ENCODE data around the gene HBG2. TPM values are rescaled to one million over a fixed set of nuclear protein-coding genes. Genes with fewer than 3 reads are reported as not detected.

Gene HBG2
- total and polyA plus RNA-seq, 10 of the 15 experiments (the other 5 are each of a cell fraction or from before 2014, with no cell fraction given) = 1.1 to 8.3 (median 2.9) TPM; not detected in 5

DNA sequence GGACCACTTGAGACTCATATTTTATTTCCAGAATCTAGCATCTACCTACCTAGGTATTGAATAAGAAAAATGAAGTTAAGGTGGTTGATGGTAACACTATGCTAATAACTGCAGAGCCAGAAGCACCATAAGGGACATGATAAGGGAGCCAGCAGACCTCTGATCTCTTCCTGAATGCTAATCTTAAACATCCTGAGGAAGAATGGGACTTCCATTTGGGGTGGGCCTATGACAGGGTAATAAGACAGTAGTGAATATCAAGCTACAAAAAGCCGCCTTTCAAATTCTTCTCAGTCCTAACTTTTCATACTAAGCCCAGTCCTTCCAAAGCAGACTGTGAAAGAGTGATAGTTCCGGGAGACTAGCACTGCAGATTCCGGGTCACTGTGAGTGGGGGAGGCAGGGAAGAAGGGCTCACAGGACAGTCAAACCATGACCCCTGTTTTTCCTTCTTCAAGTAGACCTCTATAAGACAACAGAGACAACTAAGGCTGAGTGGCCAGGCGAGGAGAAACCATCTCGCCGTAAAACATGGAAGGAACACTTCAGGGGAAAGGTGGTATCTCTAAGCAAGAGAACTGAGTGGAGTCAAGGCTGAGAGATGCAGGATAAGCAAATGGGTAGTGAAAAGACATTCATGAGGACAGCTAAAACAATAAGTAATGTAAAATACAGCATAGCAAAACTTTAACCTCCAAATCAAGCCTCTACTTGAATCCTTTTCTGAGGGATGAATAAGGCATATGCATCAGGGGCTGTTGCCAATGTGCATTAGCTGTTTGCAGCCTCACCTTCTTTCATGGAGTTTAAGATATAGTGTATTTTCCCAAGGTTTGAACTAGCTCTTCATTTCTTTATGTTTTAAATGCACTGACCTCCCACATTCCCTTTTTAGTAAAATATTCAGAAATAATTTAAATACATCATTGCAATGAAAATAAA lies 29.8 kb downstream of the HBG2 start:
- BruUV-seq (replicated peaks) = no TSS peak
- H3K4me1 ChIP-seq (ENCODE audit: control insufficient read depth, insufficient read depth, low read length) = no peaks in the 10 kb centered on the region
- no peaks in the 10 kb centered on the region for H4K20me1 ChIP-seq (ENCODE audit: control insufficient read depth, insufficient read depth)
- no peak for FAIRE-seq
- ChIA-PET SMC1A (ENCODE audit: uncharacterized antibody, unreplicated experiment) (no interaction called here), POLR2A (no interaction called here), RAD21 (ENCODE audit: unreplicated experiment) (interaction anchor here (0.6 kb wide), 1 partner anchor 155 kb away, joined by 3 read pairs; no protein-coding TSS in a partner anchor), CTCF (no interaction called here)
- no peak for DNase-seq (ENCODE audit: low read depth, low spot score)
- H3K4me2 ChIP-seq (ENCODE audit: control insufficient read depth, insufficient read depth) = no peak overlapping the region
- H3K27me3 ChIP-seq (replicated peaks in 1 of 2; ENCODE audit: control insufficient read depth in 2 of 2, insufficient read depth in 2 of 2, low read length in 1 of 2) = no peaks in the 10 kb centered on the region
- no peak overlapping the region for H3K27ac ChIP-seq (ENCODE audit: control insufficient read depth, insufficient read depth)
- no peaks in the 10 kb centered on the region for H3K9me3 ChIP-seq (replicated peaks; ENCODE audit: control insufficient read depth, insufficient read depth, low read length)
- H3K9ac ChIP-seq (ENCODE audit: control insufficient read depth, insufficient read depth, low read length) = no peak overlapping the region
- WGBS (ENCODE audit: insufficient coverage, insufficient replicate concordance, low lambda C conversion rate, missing lambda C conversion rate) = 25% methylated on average over 6 of the region's 6 CpGs
- no peak; the same call in 2 of the 3 replicates for ATAC-seq
- no peaks in the 10 kb centered on the region for H3K36me3 ChIP-seq (ENCODE audit: control insufficient read depth in 2 of 2, insufficient read depth in 2 of 2, low read length in 1 of 2)
- TF ChIP-seq, protein P1, sequence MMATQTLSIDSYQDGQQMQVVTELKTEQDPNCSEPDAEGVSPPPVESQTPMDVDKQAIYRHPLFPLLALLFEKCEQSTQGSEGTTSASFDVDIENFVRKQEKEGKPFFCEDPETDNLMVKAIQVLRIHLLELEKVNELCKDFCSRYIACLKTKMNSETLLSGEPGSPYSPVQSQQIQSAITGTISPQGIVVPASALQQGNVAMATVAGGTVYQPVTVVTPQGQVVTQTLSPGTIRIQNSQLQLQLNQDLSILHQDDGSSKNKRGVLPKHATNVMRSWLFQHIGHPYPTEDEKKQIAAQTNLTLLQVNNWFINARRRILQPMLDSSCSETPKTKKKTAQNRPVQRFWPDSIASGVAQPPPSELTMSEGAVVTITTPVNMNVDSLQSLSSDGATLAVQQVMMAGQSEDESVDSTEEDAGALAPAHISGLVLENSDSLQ (IDR thresholded peaks at IDR 0.05) = no peak
- no peak for TF ChIP-seq SMAD5 (IDR thresholded peaks at IDR 0.05; ENCODE audit: low read depth)
- TF ChIP-seq BCL11A (IDR thresholded peaks at IDR 0.05; ENCODE audit: low read depth, low read length) = no peak
- TF ChIP-seq MYB (IDR thresholded peaks at IDR 0.05; ENCODE audit: borderline replicate concordance, low read depth, low read length) = no peak
- TF ChIP-seq, protein P2, sequence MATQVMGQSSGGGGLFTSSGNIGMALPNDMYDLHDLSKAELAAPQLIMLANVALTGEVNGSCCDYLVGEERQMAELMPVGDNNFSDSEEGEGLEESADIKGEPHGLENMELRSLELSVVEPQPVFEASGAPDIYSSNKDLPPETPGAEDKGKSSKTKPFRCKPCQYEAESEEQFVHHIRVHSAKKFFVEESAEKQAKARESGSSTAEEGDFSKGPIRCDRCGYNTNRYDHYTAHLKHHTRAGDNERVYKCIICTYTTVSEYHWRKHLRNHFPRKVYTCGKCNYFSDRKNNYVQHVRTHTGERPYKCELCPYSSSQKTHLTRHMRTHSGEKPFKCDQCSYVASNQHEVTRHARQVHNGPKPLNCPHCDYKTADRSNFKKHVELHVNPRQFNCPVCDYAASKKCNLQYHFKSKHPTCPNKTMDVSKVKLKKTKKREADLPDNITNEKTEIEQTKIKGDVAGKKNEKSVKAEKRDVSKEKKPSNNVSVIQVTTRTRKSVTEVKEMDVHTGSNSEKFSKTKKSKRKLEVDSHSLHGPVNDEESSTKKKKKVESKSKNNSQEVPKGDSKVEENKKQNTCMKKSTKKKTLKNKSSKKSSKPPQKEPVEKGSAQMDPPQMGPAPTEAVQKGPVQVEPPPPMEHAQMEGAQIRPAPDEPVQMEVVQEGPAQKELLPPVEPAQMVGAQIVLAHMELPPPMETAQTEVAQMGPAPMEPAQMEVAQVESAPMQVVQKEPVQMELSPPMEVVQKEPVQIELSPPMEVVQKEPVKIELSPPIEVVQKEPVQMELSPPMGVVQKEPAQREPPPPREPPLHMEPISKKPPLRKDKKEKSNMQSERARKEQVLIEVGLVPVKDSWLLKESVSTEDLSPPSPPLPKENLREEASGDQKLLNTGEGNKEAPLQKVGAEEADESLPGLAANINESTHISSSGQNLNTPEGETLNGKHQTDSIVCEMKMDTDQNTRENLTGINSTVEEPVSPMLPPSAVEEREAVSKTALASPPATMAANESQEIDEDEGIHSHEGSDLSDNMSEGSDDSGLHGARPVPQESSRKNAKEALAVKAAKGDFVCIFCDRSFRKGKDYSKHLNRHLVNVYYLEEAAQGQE (IDR thresholded peaks at IDR 0.05; ENCODE audit: low read depth, low read length) = no peak
- no peak for TF ChIP-seq POU2F2 (IDR thresholded peaks at IDR 0.05; ENCODE audit: borderline replicate concordance, low read depth, low read length)
- no peak for TF ChIP-seq JUND (IDR thresholded peaks at IDR 0.05; ENCODE audit: low read depth, low read length)
- no peak for TF ChIP-seq NFXL1 (IDR thresholded peaks at IDR 0.05; ENCODE audit: borderline replicate concordance)
- in situ Hi-C loops (cut with MboI) (no loop called here), intact Hi-C loops (cut with micrococcal nuclease; ENCODE audit: unreplicated experiment) (no loop called here)
- no peaks in the 10 kb centered on the region for H3K79me2 ChIP-seq (ENCODE audit: control insufficient read depth, insufficient read depth, low read length)
- H3K4me3 ChIP-seq = no peak overlapping the region
- H2AFZ ChIP-seq (ENCODE audit: control insufficient read depth, low read depth, low read length) = no peak overlapping the region

Data from GM12878 (cell line).